ENCODE data around the gene ZCCHC2.

DNA sequence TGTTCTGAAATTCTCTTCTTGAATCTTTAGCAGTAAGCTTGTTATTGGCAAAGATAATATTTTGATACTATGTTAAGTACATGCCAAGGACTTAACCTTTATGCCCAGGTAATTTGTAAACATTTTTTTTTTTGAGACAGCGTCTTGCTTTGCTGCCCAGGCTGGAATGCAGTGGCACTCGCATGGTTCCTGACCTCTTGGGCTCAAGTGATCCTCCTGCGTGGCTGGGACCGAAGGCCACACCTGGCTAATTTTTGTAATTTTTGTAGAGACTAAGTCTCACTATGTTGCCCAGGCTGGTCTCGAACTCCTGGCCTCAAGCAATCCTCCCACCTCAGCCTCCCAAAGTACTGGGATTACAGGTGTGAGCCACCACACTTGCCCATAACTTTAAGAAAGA is 35.7 kb upstream of the ZCCHC2 start:
- TF ChIP-seq, protein P1, sequence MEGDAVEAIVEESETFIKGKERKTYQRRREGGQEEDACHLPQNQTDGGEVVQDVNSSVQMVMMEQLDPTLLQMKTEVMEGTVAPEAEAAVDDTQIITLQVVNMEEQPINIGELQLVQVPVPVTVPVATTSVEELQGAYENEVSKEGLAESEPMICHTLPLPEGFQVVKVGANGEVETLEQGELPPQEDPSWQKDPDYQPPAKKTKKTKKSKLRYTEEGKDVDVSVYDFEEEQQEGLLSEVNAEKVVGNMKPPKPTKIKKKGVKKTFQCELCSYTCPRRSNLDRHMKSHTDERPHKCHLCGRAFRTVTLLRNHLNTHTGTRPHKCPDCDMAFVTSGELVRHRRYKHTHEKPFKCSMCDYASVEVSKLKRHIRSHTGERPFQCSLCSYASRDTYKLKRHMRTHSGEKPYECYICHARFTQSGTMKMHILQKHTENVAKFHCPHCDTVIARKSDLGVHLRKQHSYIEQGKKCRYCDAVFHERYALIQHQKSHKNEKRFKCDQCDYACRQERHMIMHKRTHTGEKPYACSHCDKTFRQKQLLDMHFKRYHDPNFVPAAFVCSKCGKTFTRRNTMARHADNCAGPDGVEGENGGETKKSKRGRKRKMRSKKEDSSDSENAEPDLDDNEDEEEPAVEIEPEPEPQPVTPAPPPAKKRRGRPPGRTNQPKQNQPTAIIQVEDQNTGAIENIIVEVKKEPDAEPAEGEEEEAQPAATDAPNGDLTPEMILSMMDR (IDR thresholded peaks at IDR 0.05), result no peak
- no peak for TF ChIP-seq POLR2A (IDR thresholded peaks at IDR 0.05)
